K562 (cell line): ENCODE data around the gene BNIPL. TPM values are rescaled to one million over a fixed set of nuclear protein-coding genes. Genes with fewer than 3 reads are reported as not detected.

Source experiments
- ADNP ChIP-seq: fragments of 200-800 bp; sonication (Bioruptor generic); IDR thresholded peaks from 2 replicates; pipeline ENCODE4 v1.6.1; 2016; ENCODE audit warnings: missing genetic modification characterization, missing compliant biosample characterization
- BRD9 ChIP-seq: fragments of 450-650 bp; IDR thresholded peaks from 2 replicates; pipeline ENCODE4 v1.6.1; 2018; ENCODE audit warnings: low read depth; ENCODE audit not compliant: partially characterized antibody
- FOS ChIP-seq: IDR thresholded peaks from 3 replicates; pipeline ENCODE4 v1.6.1; 2011; ENCODE audit not compliant: insufficient read length; ENCODE audit errors: extremely low read depth
- HCFC1 ChIP-seq: IDR thresholded peaks from 2 replicates; pipeline ENCODE4 v1.6.1; 2012; ENCODE audit warnings: low read depth, low read length, improper control_type of control experiment
- HINFP ChIP-seq: fragments of 450-650 bp; conservative IDR thresholded peaks from 2 replicates; pipeline ENCODE4 v1.6.1; 2016; ENCODE audit warnings: missing genetic modification characterization, low read depth, mild to moderate bottlenecking, control low read depth, missing compliant biosample characterization
- KLF10 ChIP-seq: fragments of 250-450 bp; sonication (Bioruptor Pico); IDR thresholded peaks from 2 replicates; pipeline ENCODE4 v1.6.1; 2021; ENCODE audit warnings: matching md5 sums
- MYNN ChIP-seq, 2 experiments: sonication (generic); formaldehyde crosslinking in 1 of 2; IDR thresholded peaks; 2 replicates each; pipeline versions ENCODE4 v1.5.0 to v1.6.1; 2016 to 2020; ENCODE audit warnings: antibody characterized with exemption in 1 of 2, missing genetic modification reagents in 1 of 2
- NBN ChIP-seq: fragments of 450-650 bp; IDR thresholded peaks from 2 replicates; pipeline ENCODE4 v1.6.1; 2016; ENCODE audit warnings: low read depth, mild to moderate bottlenecking
- NEUROD1 ChIP-seq: fragments of 150-350 bp; IDR thresholded peaks from 2 replicates; pipeline ENCODE4 v1.6.1; 2014; ENCODE audit warnings: borderline replicate concordance, low read length, low read depth; ENCODE audit not compliant: partially characterized antibody
- PHF21A ChIP-seq: fragments of 450-650 bp; IDR thresholded peaks from 2 replicates; pipeline ENCODE4 v1.6.1; 2017; ENCODE audit warnings: low read depth, borderline replicate concordance
- TEAD2 ChIP-seq: fragments of 450-650 bp; IDR thresholded peaks from 2 replicates; pipeline ENCODE4 v1.6.1; 2016; ENCODE audit warnings: missing genetic modification characterization, control low read depth, missing compliant biosample characterization
- XRCC4 ChIP-seq: IDR thresholded peaks from one replicate; pipeline ENCODE4 v1.6.1; 2011; ENCODE audit not compliant: insufficient read depth, insufficient read length; ENCODE audit errors: extremely low read depth
- polyA plus RNA-seq, 8 experiments: library from polyadenylated mRNA; depleted of rRNA in 4 of 8; stranded (reverse) in 5 of 8; unstranded in 3 of 8; fragments of >200 nt; fragmentation: Nextera tagmentation in 2 of 8; fragmentation: Illumina TruSeq in 1 of 8; extraction: Ambion mirVana in 2 of 8; extraction: Trizol in 1 of 8; gene quantifications; 2 replicates each; pipeline versions ENCODE4 v1.2.1 to v1.2.3, GENCODE V29; 2011 to 2014; ENCODE audit warnings: inconsistent platforms in 1 of 8, missing spikeins in 1 of 8
- total RNA-seq, 7 experiments: library from RNA; depleted of rRNA in 6 of 7; stranded (reverse); fragments of >200 nt in 6 of 7; fragmentation: Illumina TruSeq in 2 of 7; extraction: Trizol in 2 of 7; gene quantifications; 2 replicates each; pipeline versions ENCODE4 v1.2.1 to v1.2.3, GENCODE V29; 2011 to 2021; ENCODE audit warnings: low replicate concordance in 1 of 7
- TF ChIP-seq, protein P1 (sequence below): fragments of 450-650 bp; IDR thresholded peaks from 2 replicates; pipeline ENCODE4 v1.6.1; 2016; ENCODE audit warnings: mild to moderate bottlenecking, moderate library complexity
- TF ChIP-seq, protein P2 (sequence below): fragments of 250-450 bp; sonication (Bioruptor Pico); IDR thresholded peaks from 2 replicates; pipeline ENCODE4 v1.5.0; 2020; ENCODE audit warnings: mild to moderate bottlenecking

Gene BNIPL
- total and polyA plus RNA-seq, 9 of the 15 experiments (the other 6 are each of a cell fraction or from before 2014, with no cell fraction given), result 0.08 to 1.4 (median 0.68) TPM

- TF ChIP-seq, protein P1, sequence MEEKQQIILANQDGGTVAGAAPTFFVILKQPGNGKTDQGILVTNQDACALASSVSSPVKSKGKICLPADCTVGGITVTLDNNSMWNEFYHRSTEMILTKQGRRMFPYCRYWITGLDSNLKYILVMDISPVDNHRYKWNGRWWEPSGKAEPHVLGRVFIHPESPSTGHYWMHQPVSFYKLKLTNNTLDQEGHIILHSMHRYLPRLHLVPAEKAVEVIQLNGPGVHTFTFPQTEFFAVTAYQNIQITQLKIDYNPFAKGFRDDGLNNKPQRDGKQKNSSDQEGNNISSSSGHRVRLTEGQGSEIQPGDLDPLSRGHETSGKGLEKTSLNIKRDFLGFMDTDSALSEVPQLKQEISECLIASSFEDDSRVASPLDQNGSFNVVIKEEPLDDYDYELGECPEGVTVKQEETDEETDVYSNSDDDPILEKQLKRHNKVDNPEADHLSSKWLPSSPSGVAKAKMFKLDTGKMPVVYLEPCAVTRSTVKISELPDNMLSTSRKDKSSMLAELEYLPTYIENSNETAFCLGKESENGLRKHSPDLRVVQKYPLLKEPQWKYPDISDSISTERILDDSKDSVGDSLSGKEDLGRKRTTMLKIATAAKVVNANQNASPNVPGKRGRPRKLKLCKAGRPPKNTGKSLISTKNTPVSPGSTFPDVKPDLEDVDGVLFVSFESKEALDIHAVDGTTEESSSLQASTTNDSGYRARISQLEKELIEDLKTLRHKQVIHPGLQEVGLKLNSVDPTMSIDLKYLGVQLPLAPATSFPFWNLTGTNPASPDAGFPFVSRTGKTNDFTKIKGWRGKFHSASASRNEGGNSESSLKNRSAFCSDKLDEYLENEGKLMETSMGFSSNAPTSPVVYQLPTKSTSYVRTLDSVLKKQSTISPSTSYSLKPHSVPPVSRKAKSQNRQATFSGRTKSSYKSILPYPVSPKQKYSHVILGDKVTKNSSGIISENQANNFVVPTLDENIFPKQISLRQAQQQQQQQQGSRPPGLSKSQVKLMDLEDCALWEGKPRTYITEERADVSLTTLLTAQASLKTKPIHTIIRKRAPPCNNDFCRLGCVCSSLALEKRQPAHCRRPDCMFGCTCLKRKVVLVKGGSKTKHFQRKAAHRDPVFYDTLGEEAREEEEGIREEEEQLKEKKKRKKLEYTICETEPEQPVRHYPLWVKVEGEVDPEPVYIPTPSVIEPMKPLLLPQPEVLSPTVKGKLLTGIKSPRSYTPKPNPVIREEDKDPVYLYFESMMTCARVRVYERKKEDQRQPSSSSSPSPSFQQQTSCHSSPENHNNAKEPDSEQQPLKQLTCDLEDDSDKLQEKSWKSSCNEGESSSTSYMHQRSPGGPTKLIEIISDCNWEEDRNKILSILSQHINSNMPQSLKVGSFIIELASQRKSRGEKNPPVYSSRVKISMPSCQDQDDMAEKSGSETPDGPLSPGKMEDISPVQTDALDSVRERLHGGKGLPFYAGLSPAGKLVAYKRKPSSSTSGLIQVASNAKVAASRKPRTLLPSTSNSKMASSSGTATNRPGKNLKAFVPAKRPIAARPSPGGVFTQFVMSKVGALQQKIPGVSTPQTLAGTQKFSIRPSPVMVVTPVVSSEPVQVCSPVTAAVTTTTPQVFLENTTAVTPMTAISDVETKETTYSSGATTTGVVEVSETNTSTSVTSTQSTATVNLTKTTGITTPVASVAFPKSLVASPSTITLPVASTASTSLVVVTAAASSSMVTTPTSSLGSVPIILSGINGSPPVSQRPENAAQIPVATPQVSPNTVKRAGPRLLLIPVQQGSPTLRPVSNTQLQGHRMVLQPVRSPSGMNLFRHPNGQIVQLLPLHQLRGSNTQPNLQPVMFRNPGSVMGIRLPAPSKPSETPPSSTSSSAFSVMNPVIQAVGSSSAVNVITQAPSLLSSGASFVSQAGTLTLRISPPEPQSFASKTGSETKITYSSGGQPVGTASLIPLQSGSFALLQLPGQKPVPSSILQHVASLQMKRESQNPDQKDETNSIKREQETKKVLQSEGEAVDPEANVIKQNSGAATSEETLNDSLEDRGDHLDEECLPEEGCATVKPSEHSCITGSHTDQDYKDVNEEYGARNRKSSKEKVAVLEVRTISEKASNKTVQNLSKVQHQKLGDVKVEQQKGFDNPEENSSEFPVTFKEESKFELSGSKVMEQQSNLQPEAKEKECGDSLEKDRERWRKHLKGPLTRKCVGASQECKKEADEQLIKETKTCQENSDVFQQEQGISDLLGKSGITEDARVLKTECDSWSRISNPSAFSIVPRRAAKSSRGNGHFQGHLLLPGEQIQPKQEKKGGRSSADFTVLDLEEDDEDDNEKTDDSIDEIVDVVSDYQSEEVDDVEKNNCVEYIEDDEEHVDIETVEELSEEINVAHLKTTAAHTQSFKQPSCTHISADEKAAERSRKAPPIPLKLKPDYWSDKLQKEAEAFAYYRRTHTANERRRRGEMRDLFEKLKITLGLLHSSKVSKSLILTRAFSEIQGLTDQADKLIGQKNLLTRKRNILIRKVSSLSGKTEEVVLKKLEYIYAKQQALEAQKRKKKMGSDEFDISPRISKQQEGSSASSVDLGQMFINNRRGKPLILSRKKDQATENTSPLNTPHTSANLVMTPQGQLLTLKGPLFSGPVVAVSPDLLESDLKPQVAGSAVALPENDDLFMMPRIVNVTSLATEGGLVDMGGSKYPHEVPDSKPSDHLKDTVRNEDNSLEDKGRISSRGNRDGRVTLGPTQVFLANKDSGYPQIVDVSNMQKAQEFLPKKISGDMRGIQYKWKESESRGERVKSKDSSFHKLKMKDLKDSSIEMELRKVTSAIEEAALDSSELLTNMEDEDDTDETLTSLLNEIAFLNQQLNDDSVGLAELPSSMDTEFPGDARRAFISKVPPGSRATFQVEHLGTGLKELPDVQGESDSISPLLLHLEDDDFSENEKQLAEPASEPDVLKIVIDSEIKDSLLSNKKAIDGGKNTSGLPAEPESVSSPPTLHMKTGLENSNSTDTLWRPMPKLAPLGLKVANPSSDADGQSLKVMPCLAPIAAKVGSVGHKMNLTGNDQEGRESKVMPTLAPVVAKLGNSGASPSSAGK, result no peak
- TF ChIP-seq HINFP (tag) (no peak), TEAD2 (no peak), NBN (peak; percentile 76; the same call in 1 of the 2 replicates), KLF10 (CRISPR knock-in tag) (no peak), ADNP (tag) (no peak), HCFC1 (no peak), BRD9 (peak; percentile 34), FOS (no peak), MYNN (IDR thresholded peaks at IDR 0.05) (no peak), MYNN (CRISPR knock-in tag; IDR thresholded peaks at IDR 0.05) (no peak), NEUROD1 (no peak), PHF21A (no peak), XRCC4 (no peak)
- TF ChIP-seq, protein P2, sequence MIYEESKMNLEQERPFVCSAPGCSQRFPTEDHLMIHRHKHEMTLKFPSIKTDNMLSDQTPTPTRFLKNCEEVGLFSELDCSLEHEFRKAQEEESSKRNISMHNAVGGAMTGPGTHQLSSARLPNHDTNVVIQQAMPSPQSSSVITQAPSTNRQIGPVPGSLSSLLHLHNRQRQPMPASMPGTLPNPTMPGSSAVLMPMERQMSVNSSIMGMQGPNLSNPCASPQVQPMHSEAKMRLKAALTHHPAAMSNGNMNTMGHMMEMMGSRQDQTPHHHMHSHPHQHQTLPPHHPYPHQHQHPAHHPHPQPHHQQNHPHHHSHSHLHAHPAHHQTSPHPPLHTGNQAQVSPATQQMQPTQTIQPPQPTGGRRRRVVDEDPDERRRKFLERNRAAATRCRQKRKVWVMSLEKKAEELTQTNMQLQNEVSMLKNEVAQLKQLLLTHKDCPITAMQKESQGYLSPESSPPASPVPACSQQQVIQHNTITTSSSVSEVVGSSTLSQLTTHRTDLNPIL, result no peak
Measured at GRCh38 chr1:151054971-151055547, 18.7 kb downstream of the BNIPL start (continued).
